ENCODE measurements around the gene CPSF7. TPM values are rescaled to one million over a fixed set of nuclear protein-coding genes. Genes with fewer than 3 reads are reported as not detected.

Gene CPSF7
- total RNA-seq, 1 donor from 2014 or later, result 63.2 TPM

GRCh38 chr11:61358566-61358965, 71.2 kb downstream of the CPSF7 start:
- Histone ChIP-seq H2AFZ (ENCODE audit: low read depth, low read length) (no peak overlapping the region), H3K9me3 (ENCODE audit: insufficient read depth, low read depth, low read length) (no peaks in the 10 kb centered on the region), H3K4me2 (ENCODE audit: low read length) (no peak overlapping the region), H3K36me3 (ENCODE audit: insufficient read depth, low read length) (no peaks in the 10 kb centered on the region), H3K4me3 (ENCODE audit: insufficient read depth, low read depth, low read length) (no peak overlapping the region), H3K4me1 (ENCODE audit: insufficient read depth, low read length) (peaks cover 18% of the 10 kb centered on the region), H3K9ac (ENCODE audit: low read length) (no peak overlapping the region), H3K27me3 (ENCODE audit: insufficient read depth, low read length) (no peaks in the 10 kb centered on the region), H3K79me2 (ENCODE audit: insufficient read depth, low read length) (peaks cover 25% of the 10 kb centered on the region), H4K20me1 (ENCODE audit: insufficient read depth, low read length) (peaks cover 6% of the 10 kb centered on the region), H3K27ac (ENCODE audit: low read depth, low read length) (no peak overlapping the region)
- peaks cover 3% of the 10 kb centered on the region for H3K4me1 Mint-ChIP-seq (ENCODE audit: low read depth, unreplicated experiment)
- H3K4me3 Mint-ChIP-seq (ENCODE audit: unreplicated experiment), result no peak overlapping the region
- no peaks in the 10 kb centered on the region for H3K27me3 Mint-ChIP-seq (ENCODE audit: low read depth, unreplicated experiment)
- FAIRE-seq (no peak), DNase-seq (ENCODE audit: low read depth) (no peak)
- H3K27ac Mint-ChIP-seq (ENCODE audit: unreplicated experiment), result no peak overlapping the region
- H3K9me3 Mint-ChIP-seq (ENCODE audit: unreplicated experiment), result peaks cover 2% of the 10 kb centered on the region
- peaks cover 4% of the 10 kb centered on the region for H3K36me3 Mint-ChIP-seq (ENCODE audit: low read depth, unreplicated experiment)
- TF ChIP-seq EZH2 (IDR thresholded peaks at IDR 0.05; ENCODE audit: insufficient read depth, low read length), result no peak
- TF ChIP-seq CTCF (IDR thresholded peaks at IDR 0.05; ENCODE audit: insufficient read depth, low read depth, low read length), result no peak

- Histone ChIP-seq H3K4me1 (ENCODE audit: insufficient read depth, low read length) (peaks cover 11% of the 10 kb centered on the region), H3K27me3 (ENCODE audit: insufficient read depth, low read length) (no peaks in the 10 kb centered on the region), H3K79me2 (ENCODE audit: insufficient read depth, low read length) (peaks cover 18% of the 10 kb centered on the region), H4K20me1 (ENCODE audit: insufficient read depth, low read length) (peaks cover 10% of the 10 kb centered on the region), H3K4me3 (ENCODE audit: insufficient read depth, low read depth, low read length) (no peak overlapping the region), H3K9me3 (ENCODE audit: insufficient read depth, low read depth, low read length) (no peaks in the 10 kb centered on the region), H3K36me3 (ENCODE audit: insufficient read depth, low read length) (peaks cover 5% of the 10 kb centered on the region), H2AFZ (ENCODE audit: low read depth, low read length) (no peak overlapping the region), H3K27ac (ENCODE audit: low read depth, low read length) (no peak overlapping the region), H3K4me2 (ENCODE audit: low read length) (no peak overlapping the region), H3K9ac (ENCODE audit: low read length) (no peak overlapping the region)
- H3K27ac Mint-ChIP-seq (ENCODE audit: unreplicated experiment), result no peak overlapping the region
- DNase-seq (ENCODE audit: low read depth), result no peak
- TF ChIP-seq EZH2 (IDR thresholded peaks at IDR 0.05; ENCODE audit: insufficient read depth, low read length) (no peak), CTCF (IDR thresholded peaks at IDR 0.05; ENCODE audit: insufficient read depth, low read depth, low read length) (no peak)
- H3K4me1 Mint-ChIP-seq (ENCODE audit: low read depth, unreplicated experiment), result peaks cover 3% of the 10 kb centered on the region
- no peak overlapping the region for H3K4me3 Mint-ChIP-seq (ENCODE audit: unreplicated experiment)
- H3K36me3 Mint-ChIP-seq (ENCODE audit: low read depth, unreplicated experiment), result peaks cover 5% of the 10 kb centered on the region
- H3K9me3 Mint-ChIP-seq (ENCODE audit: unreplicated experiment), result peaks cover 2% of the 10 kb centered on the region
- no peak for FAIRE-seq
- H3K27me3 Mint-ChIP-seq (ENCODE audit: low read depth, unreplicated experiment), result no peaks in the 10 kb centered on the region
Measured at GRCh38 chr11:61357894-61358239, 71.9 kb downstream of the CPSF7 start.

GRCh38 chr11:61357233-61357893, 72.4 kb downstream of the CPSF7 start:
- peaks cover 1% of the 10 kb centered on the region for H3K9me3 Mint-ChIP-seq (ENCODE audit: unreplicated experiment)
- H3K79me2 ChIP-seq (ENCODE audit: insufficient read depth, low read length), result peaks cover 13% of the 10 kb centered on the region
- peaks cover 3% of the 10 kb centered on the region for H3K4me1 Mint-ChIP-seq (ENCODE audit: low read depth, unreplicated experiment)
- H3K4me3 ChIP-seq (ENCODE audit: insufficient read depth, low read depth, low read length), result no peak overlapping the region
- no peak overlapping the region for H3K27ac ChIP-seq (ENCODE audit: low read depth, low read length)
- H3K9ac ChIP-seq (ENCODE audit: low read length), result no peak overlapping the region
- no peak for DNase-seq (ENCODE audit: low read depth)
- TF ChIP-seq EZH2 (IDR thresholded peaks at IDR 0.05; ENCODE audit: insufficient read depth, low read length), result no peak
- no peaks in the 10 kb centered on the region for H3K27me3 Mint-ChIP-seq (ENCODE audit: low read depth, unreplicated experiment)
- H3K27ac Mint-ChIP-seq (ENCODE audit: unreplicated experiment), result no peak overlapping the region
- H3K36me3 Mint-ChIP-seq (ENCODE audit: low read depth, unreplicated experiment), result peaks cover 5% of the 10 kb centered on the region
- H3K4me3 Mint-ChIP-seq (ENCODE audit: unreplicated experiment), result no peak overlapping the region
- H3K4me2 ChIP-seq (ENCODE audit: low read length), result no peak overlapping the region
- H4K20me1 ChIP-seq (ENCODE audit: insufficient read depth, low read length), result peaks cover 10% of the 10 kb centered on the region
- H3K36me3 ChIP-seq (ENCODE audit: insufficient read depth, low read length), result peaks cover 5% of the 10 kb centered on the region
- peaks cover 11% of the 10 kb centered on the region for H3K4me1 ChIP-seq (ENCODE audit: insufficient read depth, low read length)
- H2AFZ ChIP-seq (ENCODE audit: low read depth, low read length), result no peak overlapping the region
- no peaks in the 10 kb centered on the region for H3K27me3 ChIP-seq (ENCODE audit: insufficient read depth, low read length)
- no peaks in the 10 kb centered on the region for H3K9me3 ChIP-seq (ENCODE audit: insufficient read depth, low read depth, low read length)
- FAIRE-seq, result no peak

Data from astrocyte (in vitro differentiated cells and primary cell).